ENCODE results near the gene FDXACB1.

The FDXACB1 gene

DNA sequence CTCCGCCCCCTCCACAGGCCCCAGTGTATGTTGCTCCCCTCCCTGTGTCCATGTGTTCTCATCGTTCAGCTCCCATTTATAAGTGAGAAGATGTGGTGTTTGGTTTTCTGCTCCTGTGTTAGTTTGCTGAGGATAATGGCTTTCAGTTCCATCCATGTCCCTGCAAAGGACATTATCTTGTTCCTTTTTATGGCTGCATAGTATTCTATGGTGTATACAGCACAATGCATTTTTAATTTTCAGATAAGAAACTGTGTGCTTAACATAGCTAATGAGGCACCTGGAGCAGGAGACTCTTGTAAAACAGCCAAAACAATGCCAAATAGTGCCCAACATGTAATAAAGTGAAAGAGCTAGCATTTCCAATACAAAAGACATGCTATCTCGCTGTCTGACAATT, 29.3 kb downstream of the FDXACB1 start:
- DNase-seq (ENCODE audit: low spot score): no peak
- H2BK5ac ChIP-seq (ENCODE audit: low read length): no peak overlapping the region
- no peak overlapping the region for H3K14ac ChIP-seq (ENCODE audit: low read length)
- H4K91ac ChIP-seq (ENCODE audit: low read depth, low read length, poor library complexity): no peak overlapping the region
- H3K18ac ChIP-seq (ENCODE audit: low read length): no peak overlapping the region
- peaks cover 4 to 83% of the 10 kb centered on the region in 2 donors for H3K36me3 ChIP-seq (replicated peaks in 1 of 2; ENCODE audit: control insufficient read depth in 2 of 2, insufficient read depth in 2 of 2, low read length in 2 of 2)
- WGBS, 2 donors (ENCODE audit: extremely low coverage in 2 of 2, insufficient read length in 2 of 2, insufficient replicate concordance in 1 of 2): no CpG with 5 or more reads among the region's 3 CpGs
- H3K27me3 ChIP-seq (ENCODE audit: control insufficient read depth in 3 of 3, insufficient read depth in 3 of 3, low read depth in 1 of 3, low read length in 3 of 3): no peaks in the 10 kb centered on the region
- no peak overlapping the region for H3K4me2 ChIP-seq (ENCODE audit: insufficient read depth, low read length, poor library complexity, severe bottlenecking)
- no peak overlapping the region for H2BK15ac ChIP-seq (ENCODE audit: low read length)
- no peak overlapping the region for H3K27ac ChIP-seq (replicated peaks; ENCODE audit: low read length)
- H2AFZ ChIP-seq (ENCODE audit: low read length): no peak overlapping the region
- H4K8ac ChIP-seq (ENCODE audit: low read depth, low read length): no peak overlapping the region
- no peak overlapping the region for H3K4me3 ChIP-seq (ENCODE audit: low read length in 2 of 2)
- H3K79me1 ChIP-seq (ENCODE audit: low read depth, low read length): no peaks in the 10 kb centered on the region
- no peak overlapping the region for H3K9ac ChIP-seq (ENCODE audit: low read depth, low read length, poor library complexity)
- no peak overlapping the region for H2AK5ac ChIP-seq (ENCODE audit: low read depth, low read length)
- H2BK12ac ChIP-seq (ENCODE audit: low read length): no peak overlapping the region
- no peak overlapping the region for H3K23ac ChIP-seq (ENCODE audit: low read depth, low read length, poor library complexity)
- no peak overlapping the region for H3K4ac ChIP-seq (ENCODE audit: low read length)
- peaks cover 0 to 11% of the 10 kb centered on the region in 2 donors for H3K4me1 ChIP-seq (ENCODE audit: control insufficient read depth in 2 of 2, insufficient read depth in 1 of 2, low read depth in 1 of 2, low read length in 2 of 2)
- H3K9me3 ChIP-seq (replicated peaks in 1 of 2; ENCODE audit: control insufficient read depth in 2 of 2, insufficient read depth in 1 of 2, low read depth in 1 of 2, low read length in 2 of 2): no peaks in the 10 kb centered on the region
- H2BK120ac ChIP-seq (ENCODE audit: low read depth, low read length): no peak overlapping the region

DNA sequence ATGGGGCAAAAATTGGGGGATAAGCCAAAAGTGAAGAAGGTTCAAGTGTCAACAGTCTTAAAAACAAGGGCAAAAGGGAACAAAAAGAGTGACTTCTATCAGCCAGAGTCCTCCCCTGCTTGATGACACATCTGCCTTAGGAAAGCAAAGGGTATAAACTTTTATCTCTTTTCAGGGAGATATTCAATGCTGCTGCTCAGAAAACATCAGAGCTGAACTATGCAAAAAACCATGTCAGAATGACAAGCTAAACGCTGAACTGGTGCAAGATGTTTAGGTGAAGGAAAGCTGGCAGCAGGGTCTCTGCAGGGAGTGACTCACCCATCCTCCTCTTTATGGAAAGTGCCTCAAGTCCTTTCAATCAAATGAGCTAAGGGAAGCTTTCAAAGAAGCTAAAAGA, 32.3 kb downstream of the FDXACB1 start:
- Histone ChIP-seq H3K4me3 (ENCODE audit: low read length in 2 of 2) (no peak overlapping the region), H3K14ac (ENCODE audit: low read length) (no peak overlapping the region), H2AFZ (ENCODE audit: low read length) (no peak overlapping the region), H2BK5ac (ENCODE audit: low read length) (no peak overlapping the region), H3K4me1 (ENCODE audit: control insufficient read depth in 2 of 2, insufficient read depth in 1 of 2, low read depth in 1 of 2, low read length in 2 of 2) (peaks cover 0 to 11% of the 10 kb centered on the region in 2 donors), H3K4me2 (ENCODE audit: insufficient read depth, low read length, poor library complexity, severe bottlenecking) (no peak overlapping the region), H2AK5ac (ENCODE audit: low read depth, low read length) (no peak overlapping the region), H4K91ac (ENCODE audit: low read depth, low read length, poor library complexity) (no peak overlapping the region), H3K36me3 (replicated peaks in 1 of 2; ENCODE audit: control insufficient read depth in 2 of 2, insufficient read depth in 2 of 2, low read length in 2 of 2) (peaks cover 2 to 81% of the 10 kb centered on the region in 2 donors), H2BK15ac (ENCODE audit: low read length) (no peak overlapping the region), H4K8ac (ENCODE audit: low read depth, low read length) (no peak overlapping the region), H3K9ac (ENCODE audit: low read depth, low read length, poor library complexity) (no peak overlapping the region), H3K4ac (ENCODE audit: low read length) (no peak overlapping the region), H3K27me3 (ENCODE audit: control insufficient read depth in 3 of 3, insufficient read depth in 3 of 3, low read depth in 1 of 3, low read length in 3 of 3) (no peaks in the 10 kb centered on the region), H3K27ac (replicated peaks; ENCODE audit: low read length) (no peak overlapping the region), H3K79me1 (ENCODE audit: low read depth, low read length) (no peaks in the 10 kb centered on the region), H2BK12ac (ENCODE audit: low read length) (no peak overlapping the region), H2BK120ac (ENCODE audit: low read depth, low read length) (no peak overlapping the region), H3K18ac (ENCODE audit: low read length) (no peak overlapping the region), H3K9me3 (replicated peaks in 1 of 2; ENCODE audit: control insufficient read depth in 2 of 2, insufficient read depth in 1 of 2, low read depth in 1 of 2, low read length in 2 of 2) (no peaks in the 10 kb centered on the region), H3K23ac (ENCODE audit: low read depth, low read length, poor library complexity) (no peak overlapping the region)
- no CpG with 5 or more reads among the region's 1 CpG for WGBS, 2 donors (ENCODE audit: extremely low coverage in 2 of 2, insufficient read length in 2 of 2, insufficient replicate concordance in 1 of 2)
- no peak for DNase-seq (ENCODE audit: low spot score)

DNA sequence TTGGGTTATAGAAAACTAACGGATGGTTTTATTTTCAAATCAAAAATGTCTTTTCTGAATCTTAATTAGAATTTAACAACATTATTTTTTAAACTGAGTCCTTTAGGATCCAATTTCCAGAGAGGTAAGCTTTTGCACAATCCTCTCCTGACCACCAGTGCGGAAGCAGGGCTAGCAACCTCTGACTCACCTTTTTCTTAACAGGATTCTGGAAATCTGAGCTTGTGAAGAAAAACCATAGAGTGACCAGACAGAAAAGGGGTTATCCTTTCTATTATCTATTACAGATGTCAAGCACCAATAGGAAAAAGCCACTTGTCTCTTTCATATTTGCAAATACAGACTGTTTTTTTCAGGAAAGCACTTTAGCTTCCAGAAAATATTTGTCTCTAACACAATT, 32.9 kb downstream of the FDXACB1 start:
- H3K9me3 ChIP-seq (replicated peaks in 1 of 2; ENCODE audit: control insufficient read depth in 2 of 2, insufficient read depth in 1 of 2, low read depth in 1 of 2, low read length in 2 of 2): no peaks in the 10 kb centered on the region
- no CpG with 5 or more reads among the region's 2 CpGs for WGBS, 2 donors (ENCODE audit: extremely low coverage in 2 of 2, insufficient read length in 2 of 2, insufficient replicate concordance in 1 of 2)
- H2BK12ac ChIP-seq (ENCODE audit: low read length): no peak overlapping the region
- H3K14ac ChIP-seq (ENCODE audit: low read length): no peak overlapping the region
- no peak overlapping the region for H3K9ac ChIP-seq (ENCODE audit: low read depth, low read length, poor library complexity)
- peaks cover 0 to 14% of the 10 kb centered on the region in 2 donors for H3K4me1 ChIP-seq (ENCODE audit: control insufficient read depth in 2 of 2, insufficient read depth in 1 of 2, low read depth in 1 of 2, low read length in 2 of 2)
- no peak overlapping the region for H2BK15ac ChIP-seq (ENCODE audit: low read length)
- H3K4ac ChIP-seq (ENCODE audit: low read length): no peak overlapping the region
- no peaks in the 10 kb centered on the region for H3K27me3 ChIP-seq (ENCODE audit: control insufficient read depth in 3 of 3, insufficient read depth in 3 of 3, low read depth in 1 of 3, low read length in 3 of 3)
- H3K18ac ChIP-seq (ENCODE audit: low read length): no peak overlapping the region
- DNase-seq (ENCODE audit: low spot score): no peak
- H2BK5ac ChIP-seq (ENCODE audit: low read length): no peak overlapping the region
- no peak overlapping the region for H2BK120ac ChIP-seq (ENCODE audit: low read depth, low read length)
- peaks cover 2 to 76% of the 10 kb centered on the region in 2 donors for H3K36me3 ChIP-seq (replicated peaks in 1 of 2; ENCODE audit: control insufficient read depth in 2 of 2, insufficient read depth in 2 of 2, low read length in 2 of 2)
- H2AFZ ChIP-seq (ENCODE audit: low read length): no peak overlapping the region
- no peaks in the 10 kb centered on the region for H3K79me1 ChIP-seq (ENCODE audit: low read depth, low read length)
- no peak overlapping the region for H3K4me3 ChIP-seq (ENCODE audit: low read length in 2 of 2)
- H3K23ac ChIP-seq (ENCODE audit: low read depth, low read length, poor library complexity): no peak overlapping the region
- H3K27ac ChIP-seq (replicated peaks; ENCODE audit: low read length): no peak overlapping the region
- H3K4me2 ChIP-seq (ENCODE audit: insufficient read depth, low read length, poor library complexity, severe bottlenecking): no peak overlapping the region
- no peak overlapping the region for H4K8ac ChIP-seq (ENCODE audit: low read depth, low read length)
- no peak overlapping the region for H2AK5ac ChIP-seq (ENCODE audit: low read depth, low read length)
- H4K91ac ChIP-seq (ENCODE audit: low read depth, low read length, poor library complexity): no peak overlapping the region

DNA sequence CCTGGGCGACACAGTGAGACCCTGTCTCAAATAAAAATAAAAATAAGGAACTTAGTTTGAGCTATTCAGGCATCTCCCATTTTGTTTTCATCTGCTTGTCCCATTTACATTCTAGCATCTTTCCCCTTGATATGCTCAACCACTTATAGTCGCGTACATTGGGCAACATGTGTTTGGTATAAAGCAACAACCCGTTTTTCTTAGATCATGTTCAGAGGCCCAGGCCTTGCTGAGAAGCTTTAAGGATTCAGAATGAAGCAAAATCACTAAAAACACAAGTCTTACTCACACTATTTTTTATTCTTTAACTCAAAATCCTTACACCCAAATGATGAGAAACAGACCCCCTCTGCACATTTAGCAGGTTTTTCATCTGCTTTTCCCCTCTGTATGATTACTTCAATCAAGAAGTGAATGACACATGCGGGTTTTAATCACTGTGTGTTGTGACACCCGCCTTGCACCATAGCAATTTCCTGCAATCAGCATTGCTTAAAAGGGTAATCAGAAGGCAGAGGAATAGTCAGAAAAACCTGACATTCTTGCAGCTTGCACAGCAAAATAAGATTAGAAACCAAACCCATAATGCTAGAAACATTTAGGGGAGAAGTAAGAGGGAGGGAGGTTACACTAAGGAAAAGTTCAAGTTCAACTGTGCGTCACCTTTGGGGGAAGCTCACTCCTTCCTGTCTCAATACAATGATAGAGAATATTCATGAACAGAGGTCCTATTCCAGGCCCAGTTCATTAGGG, 33.5 kb downstream of the FDXACB1 start:
- H3K27me3 ChIP-seq (ENCODE audit: control insufficient read depth in 3 of 3, insufficient read depth in 3 of 3, low read depth in 1 of 3, low read length in 3 of 3): no peaks in the 10 kb centered on the region
- peaks cover 0 to 14% of the 10 kb centered on the region in 2 donors for H3K4me1 ChIP-seq (ENCODE audit: control insufficient read depth in 2 of 2, insufficient read depth in 1 of 2, low read depth in 1 of 2, low read length in 2 of 2)
- no peak overlapping the region for H3K18ac ChIP-seq (ENCODE audit: low read length)
- no peak overlapping the region for H3K14ac ChIP-seq (ENCODE audit: low read length)
- H4K8ac ChIP-seq (ENCODE audit: low read depth, low read length): no peak overlapping the region
- H3K9me3 ChIP-seq (replicated peaks in 1 of 2; ENCODE audit: control insufficient read depth in 2 of 2, insufficient read depth in 1 of 2, low read depth in 1 of 2, low read length in 2 of 2): no peaks in the 10 kb centered on the region
- H2AFZ ChIP-seq (ENCODE audit: low read length): no peak overlapping the region
- no CpG with 5 or more reads among the region's 7 CpGs for WGBS, 2 donors (ENCODE audit: extremely low coverage in 2 of 2, insufficient read length in 2 of 2, insufficient replicate concordance in 1 of 2)
- no peak overlapping the region for H2BK120ac ChIP-seq (ENCODE audit: low read depth, low read length)
- H3K36me3 ChIP-seq (replicated peaks in 1 of 2; ENCODE audit: control insufficient read depth in 2 of 2, insufficient read depth in 2 of 2, low read length in 2 of 2): peaks cover 2 to 72% of the 10 kb centered on the region in 2 donors
- H2BK5ac ChIP-seq (ENCODE audit: low read length): no peak overlapping the region
- no peak overlapping the region for H4K91ac ChIP-seq (ENCODE audit: low read depth, low read length, poor library complexity)
- H3K4ac ChIP-seq (ENCODE audit: low read length): no peak overlapping the region
- H2BK12ac ChIP-seq (ENCODE audit: low read length): no peak overlapping the region
- H3K9ac ChIP-seq (ENCODE audit: low read depth, low read length, poor library complexity): no peak overlapping the region
- H2AK5ac ChIP-seq (ENCODE audit: low read depth, low read length): no peak overlapping the region
- no peak overlapping the region for H3K23ac ChIP-seq (ENCODE audit: low read depth, low read length, poor library complexity)
- H3K79me1 ChIP-seq (ENCODE audit: low read depth, low read length): no peaks in the 10 kb centered on the region
- H3K4me2 ChIP-seq (ENCODE audit: insufficient read depth, low read length, poor library complexity, severe bottlenecking): no peak overlapping the region
- DNase-seq (ENCODE audit: low spot score): no peak
- no peak overlapping the region for H3K27ac ChIP-seq (replicated peaks; ENCODE audit: low read length)
- H3K4me3 ChIP-seq (ENCODE audit: low read length in 2 of 2): no peak overlapping the region
- no peak overlapping the region for H2BK15ac ChIP-seq (ENCODE audit: low read length)

Data from neuronal stem cell (in vitro differentiated cells).